Suprapubic skin (tissue), 3 donors: ENCODE data around the gene DIMT1.

ENCODE experiments used
- CTCF ChIP-seq, 2 donors: fragments of 200-600 bp in 1 of 2; fragments of 450-650 bp in 1 of 2; sonication (generic) in 1 of 2; IDR thresholded peaks; one replicate each; pipeline ENCODE4 v1.5.1; 2016 to 2019; ENCODE audit warnings: antibody characterized with exemption in 2 of 2, mild to moderate bottlenecking in 1 of 2, moderate library complexity in 1 of 2
- EP300 ChIP-seq: sonication (generic); formaldehyde crosslinking; IDR thresholded peaks from one replicate; pipeline ENCODE4 v1.6.1; 2017; ENCODE audit warnings: antibody characterized with exemption

GRCh38 chr5:62343428-62343827 is 60.3 kb downstream of the DIMT1 start:
- no peak for TF ChIP-seq CTCF (IDR thresholded peaks at IDR 0.05)
- TF ChIP-seq EP300: no peak
